Measurements from ENCODE around the gene APELA. TPM values are rescaled to one million over a fixed set of nuclear protein-coding genes. Genes with fewer than 3 reads are reported as not detected.

The APELA gene
- total RNA-seq, 1 experiment from 2014 or later, result not detected

Other genes starting within 250 kb of the APELA start
- not detected in 2 replicates for gene SMIM31, start 123.0 kb upstream of the APELA start, total RNA-seq (2014; rRNA removed; shearing (Covaris generic); ENCODE audit: low replicate concordance)
- gene TRIM61, start 100.5 kb downstream of the APELA start, total RNA-seq (2014; rRNA removed; shearing (Covaris generic); ENCODE audit: low replicate concordance), result not detected in 2 replicates
- not detected in 2 replicates for gene TRIM60, start 154.8 kb downstream of the APELA start, total RNA-seq (2014; rRNA removed; shearing (Covaris generic); ENCODE audit: low replicate concordance)
- not detected in 2 replicates for gene TRIM75, start 176.7 kb downstream of the APELA start, total RNA-seq (2014; rRNA removed; shearing (Covaris generic); ENCODE audit: low replicate concordance)
- 11.7 and 20.1 TPM in 2 replicates for gene TMEM192, start 235.7 kb downstream of the APELA start, total RNA-seq (2014; rRNA removed; shearing (Covaris generic); ENCODE audit: low replicate concordance)